Activated CD8-positive, alpha-beta memory T cell treated with anti-CD3 and anti-CD28 coated beads for 4 hours (primary cell): Measurements from ENCODE around the gene ORAI3.
"Not testable (repeated sequence)": the region's sequence is repeated elsewhere in the genome, so short reads cannot be mapped to it uniquely, and the experiment has no call there.

Experiments
- DNase-seq, 2 donors: peaks; one replicate each; pipeline ENCODE4 v3.0.0-alpha.2; 2020; ENCODE audit warnings: low read depth in 2 of 2

The ORAI3 gene

DNA sequence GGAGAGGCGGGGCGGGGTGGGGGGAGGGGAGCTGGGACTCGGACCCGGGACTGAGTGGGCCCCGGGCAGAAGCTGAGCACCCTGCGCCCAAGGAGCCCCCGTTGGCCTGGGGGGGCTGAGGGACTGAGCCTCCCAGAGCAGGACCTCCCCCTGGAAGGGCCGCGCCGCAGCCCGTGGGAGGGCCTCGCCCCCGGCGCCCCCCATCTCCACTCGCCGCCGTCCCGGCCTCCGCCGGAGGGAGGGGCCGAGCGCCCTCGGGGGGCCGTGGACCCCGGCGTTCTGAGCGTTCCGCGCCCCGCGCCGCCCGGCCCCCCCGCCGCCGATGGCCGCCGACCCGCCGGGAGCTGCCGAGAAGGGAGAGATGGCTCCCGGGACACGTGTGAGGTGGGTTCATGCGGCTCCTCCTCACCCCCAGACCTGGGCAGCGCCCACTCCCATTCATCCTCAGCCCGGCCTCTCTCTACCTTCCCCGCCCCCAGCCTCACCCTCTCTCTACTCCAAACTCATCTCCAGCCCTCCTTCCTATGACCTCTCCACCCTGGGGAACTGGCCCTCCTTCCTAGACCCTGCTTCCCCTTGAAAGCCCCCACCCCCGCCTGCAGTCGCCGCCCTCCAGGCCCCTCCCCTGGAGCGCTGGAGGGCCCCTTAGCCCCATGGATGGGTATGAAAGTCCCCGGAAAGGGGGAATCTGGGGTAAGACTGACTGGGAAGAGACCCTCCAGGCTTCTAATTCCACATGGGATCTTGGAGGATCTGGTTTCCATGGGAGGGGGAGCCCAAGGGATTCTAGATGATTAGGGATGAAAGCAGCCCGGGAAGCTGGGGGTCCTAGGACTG is 24.6 kb upstream of the ORAI3 start:
- DNase-seq = no peak

- no peak for DNase-seq
These were observed 23.8 kb upstream of the ORAI3 start for GRCh38 chr16:30924913-30925631.

- no peak for DNase-seq
These were observed 23.3 kb upstream of the ORAI3 start for GRCh38 chr16:30925632-30925987.

DNA sequence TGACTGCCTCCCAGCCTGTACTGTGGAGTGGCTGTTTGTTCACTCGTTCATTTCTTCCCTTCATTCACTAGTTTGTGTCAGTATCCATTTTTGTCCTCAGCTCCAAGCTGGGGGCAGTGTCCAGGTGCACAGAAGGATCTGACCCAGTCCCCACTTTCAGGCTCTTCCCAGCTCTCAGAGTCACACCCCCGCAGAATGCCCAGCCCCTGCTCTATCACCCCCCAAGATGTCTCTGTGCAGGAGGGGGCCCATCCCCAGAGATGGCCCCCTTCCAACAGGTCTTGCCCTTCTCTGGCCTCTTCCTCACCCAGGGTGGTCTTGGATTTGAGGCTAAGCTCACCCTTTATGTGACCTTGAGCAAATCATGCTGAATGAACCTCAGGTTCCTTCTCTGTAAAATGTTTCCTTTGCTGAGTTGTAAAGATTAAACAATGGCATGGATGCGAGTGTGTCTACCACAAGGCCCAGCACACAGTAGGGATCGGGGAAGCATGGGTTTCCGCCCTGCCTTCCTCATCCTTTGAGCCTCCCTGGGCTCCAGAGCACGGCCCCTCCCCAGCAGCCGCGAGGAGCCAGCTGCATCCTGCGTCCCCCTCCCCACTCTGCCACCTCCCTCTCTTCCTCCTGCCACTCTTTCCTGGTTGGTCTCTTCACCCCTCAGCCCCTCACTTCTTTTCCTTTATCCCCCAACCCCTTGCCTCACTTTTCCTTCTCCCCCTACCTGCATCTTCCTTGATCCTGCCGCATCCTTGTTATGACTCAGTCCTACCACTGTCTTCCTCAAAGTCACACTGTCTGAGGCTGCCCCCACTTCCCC is 22.7 kb upstream of the ORAI3 start:
- no peak for DNase-seq

- no peak for DNase-seq
These were observed 21.7 kb upstream of the ORAI3 start for GRCh38 chr16:30926937-30927788.

DNA sequence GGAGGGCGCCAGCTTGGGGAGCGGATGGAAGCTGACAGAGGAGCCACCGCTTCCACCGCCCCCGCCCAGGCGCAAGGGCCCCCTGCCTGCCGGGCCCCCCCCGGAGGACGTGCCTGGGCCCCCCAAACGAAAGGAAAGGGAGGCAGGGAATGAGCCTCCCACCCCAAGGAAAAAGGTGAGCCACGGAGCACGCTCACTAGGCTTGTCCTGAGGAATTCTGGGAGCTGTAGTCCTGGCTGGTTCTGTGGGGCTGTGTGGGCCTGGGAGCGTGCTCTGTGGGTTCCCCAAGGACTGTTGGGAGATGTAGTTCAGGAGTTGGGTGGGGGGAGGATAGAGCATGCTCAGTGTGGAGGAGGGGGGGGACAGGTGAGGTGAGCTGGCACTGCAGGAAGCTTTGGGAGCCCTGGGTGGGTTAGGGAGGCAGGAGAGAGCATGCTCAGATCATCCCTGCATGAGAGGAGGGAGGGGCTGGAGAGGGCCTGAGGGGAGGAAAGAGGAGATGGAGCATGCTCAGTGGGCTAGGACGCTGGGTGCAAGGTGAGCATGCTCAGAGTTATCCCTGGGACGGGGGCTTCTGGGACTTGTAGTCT is 21.0 kb upstream of the ORAI3 start:
- no peak for DNase-seq

GRCh38 chr16:30928390-30928789 is 20.5 kb upstream of the ORAI3 start:
- DNase-seq = no peak

GRCh38 chr16:30929167-30929566 is 19.7 kb upstream of the ORAI3 start:
- no peak for DNase-seq

- no peak for DNase-seq
These were observed 18.7 kb upstream of the ORAI3 start for GRCh38 chr16:30930160-30930571.

GRCh38 chr16:30931068-30931650 is 17.7 kb upstream of the ORAI3 start:
- no peak for DNase-seq

DNA sequence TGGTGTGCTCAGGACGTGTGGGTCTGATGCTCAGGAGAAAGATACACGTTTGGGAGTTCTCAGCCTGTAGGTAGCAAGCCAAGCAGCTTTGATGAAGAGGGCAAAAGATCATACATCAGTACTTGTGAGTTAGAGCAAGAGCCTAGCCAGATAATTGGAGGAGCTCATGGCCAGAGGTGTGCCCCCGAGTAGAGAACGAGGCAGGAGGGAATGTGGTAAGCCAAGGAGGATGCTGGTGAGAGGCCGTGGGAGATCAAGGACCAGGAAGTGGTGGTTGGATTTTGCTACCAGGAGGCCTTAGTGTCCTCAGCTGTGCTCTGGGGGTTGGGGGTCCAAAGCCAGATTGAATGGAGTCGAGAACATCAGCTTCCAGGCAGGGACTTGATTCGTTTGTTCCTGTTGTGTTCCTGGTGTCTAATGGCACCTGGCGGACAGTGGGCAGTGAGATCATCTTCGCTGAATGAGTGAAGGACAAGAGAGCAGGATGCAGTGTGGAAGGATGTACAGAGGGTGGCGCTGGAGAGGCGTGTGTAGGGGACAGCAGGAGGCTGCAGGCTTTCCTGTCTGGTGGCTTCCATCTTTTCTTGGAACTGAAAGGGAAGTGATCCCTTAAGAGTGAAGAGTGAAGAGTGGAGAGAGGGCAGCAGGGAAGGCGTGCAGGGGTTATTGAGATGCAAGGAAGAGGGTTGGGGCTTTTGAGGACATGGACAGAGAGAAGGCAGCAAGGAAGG is 13.9 kb upstream of the ORAI3 start:
- no peak for DNase-seq

DNA sequence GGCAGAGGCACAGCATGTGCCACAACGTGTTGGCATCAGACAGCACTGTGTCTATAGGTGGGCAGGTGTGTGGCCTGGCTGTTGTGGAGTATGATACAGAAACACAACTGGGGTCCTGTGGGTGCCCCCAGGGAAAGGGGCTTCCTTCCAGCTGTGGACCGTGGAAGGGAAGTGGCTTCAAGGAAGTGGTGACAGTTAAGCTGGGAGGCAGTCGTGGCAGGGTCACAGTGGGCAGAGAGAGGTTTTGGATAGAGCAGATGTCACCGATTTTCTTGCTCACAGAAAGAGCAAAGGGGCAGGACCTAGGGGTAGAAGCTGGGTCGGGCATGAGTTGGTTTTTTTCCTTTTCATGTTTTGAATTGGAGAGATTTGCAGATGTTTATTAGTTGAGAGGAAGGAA is 11.2 kb upstream of the ORAI3 start:
- no peak for DNase-seq

GRCh38 chr16:30939571-30939970 is 9.3 kb upstream of the ORAI3 start:
- DNase-seq = not testable (repeated sequence)

GRCh38 chr16:30941600-30942425 is 7.1 kb upstream of the ORAI3 start:
- peak in 1 of 2 donors; percentile 16 for DNase-seq

DNA sequence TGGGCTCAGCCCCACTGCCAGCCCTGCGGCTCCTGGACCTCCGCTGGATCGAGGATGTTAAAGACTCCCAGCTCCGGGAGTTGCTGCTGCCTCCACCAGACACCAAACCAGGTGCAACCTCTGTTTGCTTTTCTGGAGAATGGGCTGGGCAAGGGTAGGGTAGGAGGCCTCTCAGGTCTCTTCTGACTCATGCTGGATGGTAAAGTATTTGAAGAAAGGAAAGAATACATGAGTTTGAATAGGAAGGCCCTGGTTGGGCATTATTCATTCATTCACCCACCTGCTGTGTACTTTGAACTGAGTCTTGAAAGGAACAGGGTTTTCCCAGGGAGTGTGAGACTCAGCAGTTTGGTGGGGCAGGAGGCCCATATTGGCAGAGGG is 6.5 kb upstream of the ORAI3 start:
- DNase-seq = no peak

GRCh38 chr16:30944352-30944751 is 4.5 kb upstream of the ORAI3 start:
- no peak for DNase-seq

DNA sequence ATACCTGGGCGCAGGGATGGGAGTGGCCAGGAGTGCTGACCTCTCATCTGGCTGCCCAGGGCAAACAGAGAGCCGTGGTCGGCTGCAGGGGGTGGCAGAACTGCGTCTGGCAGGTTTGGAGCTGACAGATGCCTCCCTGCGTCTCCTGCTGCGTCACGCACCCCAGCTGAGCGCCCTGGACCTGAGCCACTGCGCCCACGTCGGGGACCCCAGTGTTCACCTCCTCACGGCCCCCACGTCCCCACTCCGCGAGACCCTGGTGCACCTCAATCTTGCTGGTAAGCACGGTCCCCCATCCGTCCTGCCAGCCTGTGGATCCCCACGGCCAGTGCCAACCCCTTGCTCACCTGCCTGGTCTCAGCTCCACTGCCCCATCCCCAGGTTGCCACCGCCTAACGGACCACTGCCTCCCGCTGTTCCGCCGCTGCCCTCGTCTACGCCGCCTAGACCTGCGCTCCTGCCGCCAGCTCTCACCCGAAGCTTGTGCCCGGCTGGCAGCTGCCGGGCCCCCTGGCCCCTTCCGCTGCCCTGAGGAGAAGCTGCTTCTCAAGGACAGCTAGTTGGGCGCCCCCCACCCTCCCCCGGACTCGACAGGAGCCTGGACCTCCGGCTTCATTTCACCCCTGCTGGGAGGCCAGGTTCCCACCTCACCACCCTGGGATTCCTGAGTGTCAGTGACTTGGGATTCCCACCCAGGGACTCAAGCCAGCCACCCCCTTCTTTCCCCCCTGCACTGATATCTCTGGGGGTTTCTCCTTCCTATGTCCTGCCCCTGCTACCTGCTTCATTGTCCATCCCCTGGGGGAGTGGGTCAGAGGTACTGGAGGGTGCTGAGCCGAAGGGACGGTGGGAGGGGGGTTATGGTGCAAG is 2.0 kb upstream of the ORAI3 start:
- no peak for DNase-seq

GRCh38 chr16:30947541-30947858 is 1.4 kb upstream of the ORAI3 start:
- DNase-seq = no peak
